Measurements from ENCODE around the gene OMP.

- TF ChIP-seq, protein P1, sequence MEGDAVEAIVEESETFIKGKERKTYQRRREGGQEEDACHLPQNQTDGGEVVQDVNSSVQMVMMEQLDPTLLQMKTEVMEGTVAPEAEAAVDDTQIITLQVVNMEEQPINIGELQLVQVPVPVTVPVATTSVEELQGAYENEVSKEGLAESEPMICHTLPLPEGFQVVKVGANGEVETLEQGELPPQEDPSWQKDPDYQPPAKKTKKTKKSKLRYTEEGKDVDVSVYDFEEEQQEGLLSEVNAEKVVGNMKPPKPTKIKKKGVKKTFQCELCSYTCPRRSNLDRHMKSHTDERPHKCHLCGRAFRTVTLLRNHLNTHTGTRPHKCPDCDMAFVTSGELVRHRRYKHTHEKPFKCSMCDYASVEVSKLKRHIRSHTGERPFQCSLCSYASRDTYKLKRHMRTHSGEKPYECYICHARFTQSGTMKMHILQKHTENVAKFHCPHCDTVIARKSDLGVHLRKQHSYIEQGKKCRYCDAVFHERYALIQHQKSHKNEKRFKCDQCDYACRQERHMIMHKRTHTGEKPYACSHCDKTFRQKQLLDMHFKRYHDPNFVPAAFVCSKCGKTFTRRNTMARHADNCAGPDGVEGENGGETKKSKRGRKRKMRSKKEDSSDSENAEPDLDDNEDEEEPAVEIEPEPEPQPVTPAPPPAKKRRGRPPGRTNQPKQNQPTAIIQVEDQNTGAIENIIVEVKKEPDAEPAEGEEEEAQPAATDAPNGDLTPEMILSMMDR (IDR thresholded peaks at IDR 0.05) = no peak
- TF ChIP-seq POLR2A (IDR thresholded peaks at IDR 0.05) = no peak
Observed at GRCh38 chr11:77079666-77080065, 23.0 kb upstream of the OMP start.

Measured in uterus (tissue), 2 donors.